Endothelial cell of umbilical vein (primary cell): Measurements from ENCODE around the gene PDE7B. TPM values are rescaled to one million over a fixed set of nuclear protein-coding genes. Genes with fewer than 3 reads are reported as not detected.

Experiments
- BruUV-seq: library from RNA; stranded (reverse); fragments of 400-500 nt; replicated peaks from 2 replicates; lab custom pipeline; 2021; lab: Mats Ljungman, UMichigan
- CTCF ChIA-PET: fragments of 300-600, 350-600 bp; sonication (Branson Sonifier 250); formaldehyde crosslinking; loops from one replicate; lab custom pipeline; 2021; ENCODE audit warnings: antibody characterized with exemption, inconsistent platforms; lab: Charles Lee
- POLR2A ChIA-PET: fragments of 300-600, 350-600 bp; sonication (Branson Sonifier 250); formaldehyde crosslinking; loops from one replicate; lab custom pipeline; 2021; ENCODE audit warnings: antibody characterized with exemption, inconsistent platforms; lab: Charles Lee
- DNase-seq: peaks from one replicate; pipeline ENCODE4 v3.0.0-alpha.2; 2011; ENCODE audit warnings: low read depth, low spot score
- FAIRE-seq: peaks from 2 replicates; lab custom pipeline; 2011; peaks lifted over from hg19 to GRCh38; lab: Jason Lieb, UNC
- H2AFZ ChIP-seq: 2 replicates; pipeline ENCODE4 v1.6.0; 2012; ENCODE audit warnings: low read depth, low read length, control low read depth, inconsistent platforms
- H3K27ac ChIP-seq: 2 replicates; pipeline ENCODE4 v1.5.1; 2011; ENCODE audit warnings: low read depth, mild to moderate bottlenecking, control low read depth, low read length, moderate library complexity; ENCODE audit not compliant: insufficient read depth
- H3K27me3 ChIP-seq, 2 experiments: 2 replicates each; pipeline versions ENCODE4 v1.6.0 to v1.6.1; 2011; ENCODE audit warnings: low read length in 2 of 2, mixed read lengths in 1 of 2; ENCODE audit not compliant: control insufficient read depth in 2 of 2, insufficient read depth in 2 of 2
- H3K36me3 ChIP-seq, 2 experiments: 2 replicates in 1 of 2; 3 replicates in 1 of 2; pipeline ENCODE4 v1.5.1; 2011; ENCODE audit warnings: low read length in 2 of 2, mild to moderate bottlenecking in 1 of 2, moderate library complexity in 1 of 2; ENCODE audit not compliant: control insufficient read depth in 2 of 2, insufficient read depth in 2 of 2; ENCODE audit errors: extremely low read depth in 1 of 2
- H3K4me1 ChIP-seq: 3 replicates; pipeline ENCODE4 v1.5.1; 2011; ENCODE audit warnings: mild to moderate bottlenecking, low read length; ENCODE audit not compliant: control insufficient read depth, insufficient read depth; ENCODE audit errors: extremely low read depth
- H3K4me2 ChIP-seq: 2 replicates; pipeline ENCODE4 v1.6.1; 2011; ENCODE audit warnings: low read length, control low read depth, mixed read lengths; ENCODE audit not compliant: insufficient read depth
- H3K4me3 ChIP-seq, 3 experiments: fragments of 200-600 bp in 1 of 3; sonication (generic), shearing (Covaris generic) in 1 of 3; replicated peaks in 1 of 3; 2 replicates each; pipeline ENCODE4 v1.5.1; 2011 to 2016; ENCODE audit warnings: control low read depth in 3 of 3, low read length in 3 of 3, mild to moderate bottlenecking in 2 of 3, inconsistent platforms in 1 of 3, low read depth in 1 of 3, moderate library complexity in 1 of 3; ENCODE audit not compliant: insufficient read depth in 1 of 3
- H3K79me2 ChIP-seq: 2 replicates; pipeline ENCODE4 v1.6.0; 2012; ENCODE audit warnings: low read length, inconsistent platforms; ENCODE audit not compliant: control insufficient read depth, insufficient read depth
- H3K9ac ChIP-seq: replicated peaks from 2 replicates; pipeline ENCODE3; 2011; ENCODE audit warnings: low read length, control low read depth; ENCODE audit not compliant: insufficient read depth; ENCODE audit errors: extremely low read depth
- H3K9me1 ChIP-seq: replicated peaks from 3 replicates; pipeline ENCODE4 v1.6.0; 2011; ENCODE audit warnings: mild to moderate bottlenecking, low read length; ENCODE audit not compliant: control insufficient read depth, insufficient read depth; ENCODE audit errors: extremely low read depth
- H3K9me3 ChIP-seq: replicated peaks from 2 replicates; pipeline ENCODE4 v1.5.1; 2012; ENCODE audit warnings: low read length, inconsistent platforms; ENCODE audit not compliant: control insufficient read depth, insufficient read depth
- H4K20me1 ChIP-seq: replicated peaks from 2 replicates; pipeline ENCODE3; 2011; ENCODE audit warnings: mild to moderate bottlenecking, low read length; ENCODE audit not compliant: control insufficient read depth, insufficient read depth; ENCODE audit errors: extremely low read depth
- CTCF ChIP-seq, 2 donors: IDR thresholded peaks; 1 replicate in 1 of 2; 2 replicates in 1 of 2; pipeline ENCODE4 v1.5.1; 2011; ENCODE audit warnings: low read length in 2 of 2, mild to moderate bottlenecking in 2 of 2, moderate library complexity in 2 of 2, control low read depth in 1 of 2, inconsistent platforms in 1 of 2, low read depth in 1 of 2; ENCODE audit not compliant: insufficient read depth in 1 of 2; ENCODE audit errors: extremely low read depth in 1 of 2
- EZH2 ChIP-seq: IDR thresholded peaks from 2 replicates; pipeline ENCODE4 v1.6.1; 2012; ENCODE audit warnings: borderline replicate concordance, low read depth, mild to moderate bottlenecking, moderate library complexity, low read length, inconsistent platforms; ENCODE audit not compliant: severe bottlenecking
- FOS ChIP-seq: IDR thresholded peaks from 2 replicates; pipeline ENCODE4 v1.6.1; 2011; ENCODE audit warnings: mild to moderate bottlenecking, low read length, moderate library complexity, borderline replicate concordance; ENCODE audit not compliant: insufficient read depth
- GATA2 ChIP-seq: IDR thresholded peaks from 2 replicates; pipeline ENCODE4 v1.7.0; 2011; ENCODE audit warnings: low read depth, mild to moderate bottlenecking, moderate library complexity, mixed read lengths, low read length; ENCODE audit not compliant: insufficient read length, insufficient read depth
- JUN ChIP-seq: IDR thresholded peaks from 2 replicates; pipeline ENCODE4 v1.6.1; 2011; ENCODE audit warnings: borderline replicate concordance, low read depth; ENCODE audit not compliant: insufficient read length, insufficient read depth
- MAX ChIP-seq: IDR thresholded peaks from 2 replicates; pipeline ENCODE4 v1.6.1; 2011; ENCODE audit not compliant: insufficient read depth, insufficient read length
- MYC ChIP-seq: IDR thresholded peaks from one replicate; pipeline ENCODE4 v1.6.1; 2011; ENCODE audit warnings: mild to moderate bottlenecking, low read depth, low read length
- POLR2A ChIP-seq: IDR thresholded peaks from 2 replicates; pipeline ENCODE4 v1.6.1; 2012; ENCODE audit warnings: low read depth, mild to moderate bottlenecking, control low read depth, low read length
- POLR2AphosphoS5 ChIP-seq: IDR thresholded peaks from 2 replicates; pipeline ENCODE4 v1.6.1; 2012; ENCODE audit warnings: low read depth, mild to moderate bottlenecking, control low read depth, low read length, moderate library complexity; ENCODE audit not compliant: insufficient read depth
- dilution Hi-C: fragments of 300-500 bp; cut with MboI; formaldehyde crosslinking; loops from one replicate; pipeline ENCODE4 v1.15.0; 2019; ENCODE audit warnings: low sequenced_read_pairs; ENCODE audit not compliant: extremely low pct_ligation_motif_present
- intact Hi-C: fragments of 100-400 bp; cut with micrococcal nuclease; formaldehyde crosslinking; loops from one replicate; pipeline ENCODE4 v1.10.0; 2022
- polyA plus RNA-seq, 4 experiments: library from polyadenylated mRNA; depleted of rRNA in 3 of 4; stranded (reverse) in 3 of 4; unstranded in 1 of 4; fragments of >200 nt; gene quantifications; 2 replicates each; pipeline versions ENCODE4 v1.2.1 to v1.2.3, GENCODE V29; 2011 to 2012; ENCODE audit warnings: missing spikeins in 1 of 4
- total RNA-seq: library from RNA; stranded (reverse); gene quantifications from 2 replicates; pipeline ENCODE4 v1.2.3, GENCODE V29; 2021

PDE7B gene
- total and polyA plus RNA-seq, 2 donors (not counting 3 experiments of a cell fraction or from before 2014, with no cell fraction given), result 20.6 to 25.1 TPM

DNA sequence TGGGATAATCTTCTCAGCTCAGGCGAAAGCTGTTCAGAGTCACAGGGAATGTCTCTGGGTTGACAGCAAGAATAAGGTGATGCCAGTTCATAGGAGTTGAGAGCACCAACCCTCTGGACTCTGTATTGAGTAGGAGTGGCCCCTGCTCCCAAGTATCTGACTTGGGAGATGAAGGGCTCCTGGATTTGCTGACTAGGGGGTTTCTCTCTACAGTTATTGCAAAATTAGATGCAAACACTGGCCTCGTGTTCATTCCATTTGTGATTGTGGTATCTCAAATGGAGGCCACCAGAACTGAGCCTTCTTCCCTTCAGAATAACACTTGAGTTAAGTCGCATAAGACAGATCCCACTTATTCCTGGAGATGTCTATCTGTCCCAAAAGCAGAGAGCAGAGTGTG is 135.7 kb downstream of the PDE7B start:
- dilution Hi-C loops, result no loop called here
- H3K4me1 ChIP-seq, result no peaks in the 10 kb centered on the region

More for the DNA sequence above, 135.7 kb downstream of the PDE7B start:
- Histone ChIP-seq H3K36me3 (no peaks in the 10 kb centered on the region), H3K4me2 (no peak overlapping the region), H3K27me3 (no peaks in the 10 kb centered on the region), H3K9me1 (no peaks in the 10 kb centered on the region), H4K20me1 (no peaks in the 10 kb centered on the region), H3K27ac (no peak overlapping the region), H3K9ac (no peak overlapping the region), H2AFZ (no peak overlapping the region), H3K9me3 (no peaks in the 10 kb centered on the region), H3K4me3 (no peak overlapping the region), H3K79me2 (no peaks in the 10 kb centered on the region)
- CTCF ChIA-PET, result no interaction called here
- TF ChIP-seq POLR2A (no peak), CTCF (IDR thresholded peaks at IDR 0.05; ENCODE audit: extremely low read depth in 1 of 2, insufficient read depth in 1 of 2, low read depth in 1 of 2, low read length in 2 of 2) (no peak), JUN (no peak), FOS (no peak), GATA2 (no peak), MYC (no peak), EZH2 (no peak), POLR2AphosphoS5 (no peak), MAX (no peak)
- no peak for DNase-seq
- intact Hi-C loops, result no loop called here
- no TSS peak for BruUV-seq
- POLR2A ChIA-PET, result no interaction called here
- no peak for FAIRE-seq
